Caco-2 (cell line): Measurements from ENCODE around the gene ARHGEF2. TPM values are rescaled to one million over a fixed set of nuclear protein-coding genes. Genes with fewer than 3 reads are reported as not detected.

Experiments used
- BruUV-seq: library from RNA; stranded (reverse); fragments of 400-500 nt; replicated peaks from 2 replicates; lab custom pipeline; 2021; lab: Mats Ljungman, UMichigan
- CTCF ChIA-PET: fragments of 300-600 bp; sonication (Branson Sonifier 250); formaldehyde crosslinking; loops from one replicate; lab custom pipeline; 2022; ENCODE audit warnings: antibody characterized with exemption; lab: Charles Lee
- POLR2A ChIA-PET: fragments of 300-600 bp; sonication (Branson Sonifier 250); formaldehyde crosslinking; loops from one replicate; lab custom pipeline; 2022; ENCODE audit warnings: antibody characterized with exemption; lab: Charles Lee
- DNase-seq, 2 experiments: peaks; one replicate each; pipeline versions ENCODE4 v3.0.0 to v3.0.0-alpha.2; 2020 to 2022
- H3K27me3 ChIP-seq: replicated peaks from 2 replicates; pipeline ENCODE4 v1.6.0; 2011; ENCODE audit warnings: low read length; ENCODE audit not compliant: control insufficient read depth, insufficient read depth
- H3K36me3 ChIP-seq: 2 replicates; pipeline ENCODE4 v1.5.1; 2011; ENCODE audit warnings: low read length; ENCODE audit not compliant: control insufficient read depth, insufficient read depth
- H3K4me1 ChIP-seq: fragments of 250-450 bp; sonication (Bioruptor Pico); 2 replicates; pipeline ENCODE4 v1.5.1; 2020; ENCODE audit warnings: mild to moderate bottlenecking
- H3K4me3 ChIP-seq: 2 replicates; pipeline ENCODE4 v1.5.1; 2011; ENCODE audit warnings: low read depth, mild to moderate bottlenecking, control low read depth, low read length
- H3K9me3 ChIP-seq: fragments of 250-450 bp; sonication (Bioruptor Pico); 2 replicates; pipeline ENCODE4 v1.5.1; 2020; ENCODE audit warnings: mild to moderate bottlenecking, moderate library complexity
- H3K27ac Mint-ChIP-seq: one replicate; pipeline ENCODE4 v1.8.0; 2022; ENCODE audit warnings: mixed read lengths; ENCODE audit not compliant: unreplicated experiment
- H3K27me3 Mint-ChIP-seq: one replicate; pipeline ENCODE4 v1.8.0; 2022; ENCODE audit warnings: mixed read lengths; ENCODE audit not compliant: insufficient read depth, unreplicated experiment
- H3K36me3 Mint-ChIP-seq: one replicate; pipeline ENCODE4 v1.8.0; 2022; ENCODE audit warnings: mild to moderate bottlenecking, mixed read lengths; ENCODE audit not compliant: insufficient read depth, unreplicated experiment
- H3K4me1 Mint-ChIP-seq: one replicate; pipeline ENCODE4 v1.8.0; 2022; ENCODE audit warnings: low read depth, mixed read lengths; ENCODE audit not compliant: unreplicated experiment
- H3K4me3 Mint-ChIP-seq: one replicate; pipeline ENCODE4 v1.8.0; 2022; ENCODE audit warnings: mild to moderate bottlenecking, moderate library complexity, mixed read lengths; ENCODE audit not compliant: unreplicated experiment
- H3K9me3 Mint-ChIP-seq: one replicate; pipeline ENCODE4 v1.8.0; 2022; ENCODE audit warnings: mixed read lengths; ENCODE audit not compliant: unreplicated experiment
- intact Hi-C: fragments of 100-400 bp; cut with micrococcal nuclease; formaldehyde crosslinking; loops from one replicate; pipeline ENCODE4 v1.10.0; 2022; ENCODE audit not compliant: unreplicated experiment
- total RNA-seq: library from RNA; stranded (reverse); gene quantifications from 2 replicates; pipeline ENCODE4 v1.2.3, GENCODE V29; 2022
- TF ChIP-seq, protein P1 (sequence below), 2 experiments: fragments of 200-600 bp in 1 of 2; IDR thresholded peaks; 1 replicate in 1 of 2; 2 replicates in 1 of 2; pipeline versions ENCODE4 v1.5.1 to v1.8.0; 2011 to 2022; ENCODE audit warnings: antibody characterized with exemption in 1 of 2, control low read depth in 1 of 2, inconsistent platforms in 1 of 2, low read depth in 1 of 2, low read length in 1 of 2, mild to moderate bottlenecking in 1 of 2, moderate library complexity in 1 of 2; ENCODE audit not compliant: insufficient read depth in 1 of 2, severe bottlenecking in 1 of 2, unreplicated experiment in 1 of 2

The ARHGEF2 gene
- total RNA-seq, 1 experiment from 2014 or later, result 60.3 TPM

DNA sequence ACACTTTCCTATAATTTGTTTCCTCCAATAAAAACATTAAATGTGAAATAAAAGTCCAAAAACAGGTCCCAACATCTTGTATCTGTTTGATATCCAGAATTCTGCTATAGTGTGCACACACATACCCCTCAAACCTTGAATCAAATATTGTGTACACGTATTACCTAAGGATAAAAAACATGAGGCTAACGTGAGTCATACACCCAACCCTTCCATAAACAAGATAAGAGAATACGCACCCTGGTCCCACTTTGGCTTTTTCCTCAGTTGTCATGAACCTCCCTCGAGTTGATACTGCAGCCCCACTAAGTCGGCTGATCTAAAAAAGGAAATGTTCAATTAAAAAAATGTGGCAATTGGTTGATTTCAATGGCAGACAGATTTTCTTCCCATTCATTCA is 49.3 kb downstream of the ARHGEF2 start:
- Mint-ChIP-seq H3K27me3 (no peaks in the 10 kb centered on the region), H3K9me3 (no peaks in the 10 kb centered on the region), H3K27ac (no peak overlapping the region), H3K4me1 (peaks cover 16% of the 10 kb centered on the region), H3K4me3 (no peak overlapping the region), H3K36me3 (no peaks in the 10 kb centered on the region)
- peaks cover 20% of the 10 kb centered on the region for H3K4me1 ChIP-seq
- no peaks in the 10 kb centered on the region for H3K9me3 ChIP-seq
- BruUV-seq, result no TSS peak
- TF ChIP-seq, protein P1, sequence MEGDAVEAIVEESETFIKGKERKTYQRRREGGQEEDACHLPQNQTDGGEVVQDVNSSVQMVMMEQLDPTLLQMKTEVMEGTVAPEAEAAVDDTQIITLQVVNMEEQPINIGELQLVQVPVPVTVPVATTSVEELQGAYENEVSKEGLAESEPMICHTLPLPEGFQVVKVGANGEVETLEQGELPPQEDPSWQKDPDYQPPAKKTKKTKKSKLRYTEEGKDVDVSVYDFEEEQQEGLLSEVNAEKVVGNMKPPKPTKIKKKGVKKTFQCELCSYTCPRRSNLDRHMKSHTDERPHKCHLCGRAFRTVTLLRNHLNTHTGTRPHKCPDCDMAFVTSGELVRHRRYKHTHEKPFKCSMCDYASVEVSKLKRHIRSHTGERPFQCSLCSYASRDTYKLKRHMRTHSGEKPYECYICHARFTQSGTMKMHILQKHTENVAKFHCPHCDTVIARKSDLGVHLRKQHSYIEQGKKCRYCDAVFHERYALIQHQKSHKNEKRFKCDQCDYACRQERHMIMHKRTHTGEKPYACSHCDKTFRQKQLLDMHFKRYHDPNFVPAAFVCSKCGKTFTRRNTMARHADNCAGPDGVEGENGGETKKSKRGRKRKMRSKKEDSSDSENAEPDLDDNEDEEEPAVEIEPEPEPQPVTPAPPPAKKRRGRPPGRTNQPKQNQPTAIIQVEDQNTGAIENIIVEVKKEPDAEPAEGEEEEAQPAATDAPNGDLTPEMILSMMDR (IDR thresholded peaks at IDR 0.05; ENCODE audit: insufficient read depth in 1 of 2, low read depth in 1 of 2, low read length in 1 of 2, severe bottlenecking in 1 of 2, unreplicated experiment in 1 of 2), result no peak
- no peak for DNase-seq
- CTCF ChIA-PET, result no interaction called here
- no peaks in the 10 kb centered on the region for H3K27me3 ChIP-seq
- H3K36me3 ChIP-seq, result peaks cover 3% of the 10 kb centered on the region; the same call in 1 of the 2 replicates
- POLR2A ChIA-PET, result no interaction called here
- no peak overlapping the region for H3K4me3 ChIP-seq
- intact Hi-C loops, result no loop called here

DNA sequence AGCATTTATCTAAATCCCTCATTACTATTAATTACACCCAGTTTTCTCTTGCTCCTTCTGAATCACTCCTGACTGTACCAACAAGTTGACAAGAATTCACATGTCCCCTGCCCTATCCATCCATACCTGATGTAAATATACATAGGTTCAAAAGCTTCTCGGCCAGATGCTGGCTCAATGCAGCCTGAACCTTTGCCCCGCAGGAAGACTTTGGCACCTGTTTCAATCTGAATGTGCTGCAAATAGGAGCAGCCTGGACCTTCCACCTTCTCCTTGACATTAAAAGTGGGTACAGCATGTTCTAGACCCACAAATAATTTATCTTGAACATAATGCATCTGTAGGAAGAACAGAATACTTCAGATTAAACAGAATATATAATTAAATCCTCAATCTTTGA is 52.8 kb downstream of the ARHGEF2 start:
- Mint-ChIP-seq H3K36me3 (no peaks in the 10 kb centered on the region), H3K4me3 (no peak overlapping the region), H3K4me1 (peaks cover 7% of the 10 kb centered on the region), H3K9me3 (no peaks in the 10 kb centered on the region), H3K27me3 (no peaks in the 10 kb centered on the region), H3K27ac (no peak overlapping the region)
- H3K27me3 ChIP-seq, result no peaks in the 10 kb centered on the region
- no peak overlapping the region for H3K4me3 ChIP-seq
- POLR2A ChIA-PET, result no interaction called here
- no peaks in the 10 kb centered on the region for H3K4me1 ChIP-seq
- intact Hi-C loops, result no loop called here
- DNase-seq, result no peak
- TF ChIP-seq, protein P1 (IDR thresholded peaks at IDR 0.05; ENCODE audit: insufficient read depth in 1 of 2, low read depth in 1 of 2, low read length in 1 of 2, severe bottlenecking in 1 of 2, unreplicated experiment in 1 of 2), result no peak
- H3K36me3 ChIP-seq, result peaks cover 4% of the 10 kb centered on the region; the same call in 1 of the 2 replicates
- no peaks in the 10 kb centered on the region for H3K9me3 ChIP-seq
- CTCF ChIA-PET, result no interaction called here
- no TSS peak for BruUV-seq

DNA sequence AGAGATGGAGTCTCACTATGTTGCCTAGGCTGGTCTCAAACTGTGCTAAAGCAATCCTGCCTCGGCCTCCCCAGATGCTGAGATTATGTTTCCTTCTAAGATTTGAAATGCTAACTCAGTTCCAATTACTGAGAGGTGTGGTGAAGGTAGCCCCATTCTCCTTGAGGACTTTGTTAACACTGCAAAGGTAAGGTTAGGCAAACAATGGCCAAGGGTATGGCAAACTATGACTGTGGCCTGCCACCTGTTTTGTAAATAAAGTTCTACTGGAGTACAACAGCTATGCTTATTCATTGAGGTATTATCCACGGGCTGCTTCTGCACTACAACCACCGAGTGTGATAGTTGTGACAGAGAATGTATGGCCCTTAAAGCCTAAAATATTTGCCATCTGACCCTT is 57.6 kb downstream of the ARHGEF2 start:
- TSS peak; percentile 7 for BruUV-seq

More for the DNA sequence above, 57.6 kb downstream of the ARHGEF2 start:
- Histone ChIP-seq H3K9me3 (no peaks in the 10 kb centered on the region), H3K36me3 (peaks cover 7% of the 10 kb centered on the region), H3K4me3 (no peak overlapping the region), H3K4me1 (no peaks in the 10 kb centered on the region), H3K27me3 (no peaks in the 10 kb centered on the region)
- no peaks in the 10 kb centered on the region for H3K27me3 Mint-ChIP-seq
- no peak for DNase-seq
- no peak overlapping the region for H3K27ac Mint-ChIP-seq
- ChIA-PET POLR2A (no interaction called here), CTCF (no interaction called here)
- H3K4me3 Mint-ChIP-seq, result no peak overlapping the region
- no peaks in the 10 kb centered on the region for H3K4me1 Mint-ChIP-seq
- H3K9me3 Mint-ChIP-seq, result no peaks in the 10 kb centered on the region
- TF ChIP-seq, protein P1 (IDR thresholded peaks at IDR 0.05; ENCODE audit: insufficient read depth in 1 of 2, low read depth in 1 of 2, low read length in 1 of 2, severe bottlenecking in 1 of 2, unreplicated experiment in 1 of 2), result no peak
- no peaks in the 10 kb centered on the region for H3K36me3 Mint-ChIP-seq
- intact Hi-C loops, result no loop called here
